T1000 (cell line): ENCODE data around the gene DCX.
"Not testable (repeated sequence)": the region's sequence is repeated elsewhere in the genome, so short reads cannot be mapped to it uniquely, and the experiment has no call there.

Experiments used
- DNase-seq: peaks from one replicate; lab custom pipeline; 2025; ENCODE audit warnings: mixed read lengths; lab: John Stamatoyannopoulos, UW

DCX gene

GRCh38 chrX:111365770-111366325 is 46.1 kb downstream of the DCX start:
- DNase-seq = no peak

GRCh38 chrX:111363741-111364140 is 48.3 kb downstream of the DCX start:
- DNase-seq = no peak

GRCh38 chrX:111361751-111362150 is 50.2 kb downstream of the DCX start:
- no peak for DNase-seq

- no peak for DNase-seq
Observed at GRCh38 chrX:111360839-111361238, 51.2 kb downstream of the DCX start.

GRCh38 chrX:111355523-111356115 is 56.4 kb downstream of the DCX start:
- DNase-seq = no peak

- no peak for DNase-seq
Observed at GRCh38 chrX:111354496-111354895, 57.5 kb downstream of the DCX start.

GRCh38 chrX:111353793-111354192 is 58.2 kb downstream of the DCX start:
- DNase-seq = no peak

- peak; percentile 7 for DNase-seq
Observed at GRCh38 chrX:111352424-111352823, 59.6 kb downstream of the DCX start.

- no peak for DNase-seq
Observed at GRCh38 chrX:111349934-111350333, 62.1 kb downstream of the DCX start.

- no peak for DNase-seq
Observed at GRCh38 chrX:111349101-111349500, 62.9 kb downstream of the DCX start.

- DNase-seq = no peak
Observed at GRCh38 chrX:111348429-111348828, 63.6 kb downstream of the DCX start.

GRCh38 chrX:111346150-111346549 is 65.8 kb downstream of the DCX start:
- DNase-seq = not testable (repeated sequence)

- no peak for DNase-seq
Observed at GRCh38 chrX:111340054-111340453, 71.9 kb downstream of the DCX start.

GRCh38 chrX:111339212-111339611 is 72.8 kb downstream of the DCX start:
- DNase-seq = no peak

- no peak for DNase-seq
Observed at GRCh38 chrX:111338095-111338698, 73.8 kb downstream of the DCX start.

GRCh38 chrX:111337067-111337637 is 74.8 kb downstream of the DCX start:
- no peak for DNase-seq

- no peak for DNase-seq
Observed at GRCh38 chrX:111336141-111336540, 75.9 kb downstream of the DCX start.

GRCh38 chrX:111329370-111329769 is 82.6 kb downstream of the DCX start:
- no peak for DNase-seq

- no peak for DNase-seq
Observed at GRCh38 chrX:111328858-111329257, 83.1 kb downstream of the DCX start.

- no peak for DNase-seq
Observed at GRCh38 chrX:111322231-111322855, 89.6 kb downstream of the DCX start.

- DNase-seq = no peak
Observed at GRCh38 chrX:111319451-111319850, 92.5 kb downstream of the DCX start.

GRCh38 chrX:111318901-111319300 is 93.1 kb downstream of the DCX start:
- no peak for DNase-seq

GRCh38 chrX:111309083-111309482 is 102.9 kb downstream of the DCX start:
- DNase-seq = no peak
